ENCODE results near the gene CTF1.

The CTF1 gene

GRCh38 chr16:30912794-30913412, 16.5 kb downstream of the CTF1 start:
- H3K36me3 ChIP-seq, result no peaks in the 10 kb centered on the region
- no peak overlapping the region for H3K9ac ChIP-seq
- TF ChIP-seq Cebpa-rat (IDR thresholded peaks at IDR 0.05), result no peak
- H3K4me3 ChIP-seq, result no peak overlapping the region
- H3K9me3 ChIP-seq (replicated peaks in 1 of 11), result no peaks in the 10 kb centered on the region
- H3K27ac ChIP-seq, result no peak overlapping the region
- H3K4me2 ChIP-seq, result no peak overlapping the region
- H4K20me1 ChIP-seq, result no peaks in the 10 kb centered on the region
- peaks cover 0 to 40% (median 27%) of the 10 kb centered on the region in 10 experiments; a peak in 16 of 20 replicates for H3K4me1 ChIP-seq
- no peaks in the 10 kb centered on the region for H3K27me3 ChIP-seq

GRCh38 chr16:30914830-30915229, 18.4 kb downstream of the CTF1 start:
- Histone ChIP-seq H3K27ac (no peak overlapping the region), H3K36me3 (no peaks in the 10 kb centered on the region), H3K4me2 (peak overlapping the region in 8 of 11 experiments; percentile 28 to 62 (median 44); a peak in 16 of 22 replicates), H3K9ac (peak overlapping the region in 1 of 11 experiments; percentile 29; a peak in 1 of 22 replicates), H3K9me3 (replicated peaks in 1 of 11) (no peaks in the 10 kb centered on the region; a peak in 1 of 22 replicates), H3K4me1 (peaks cover 6 to 48% (median 39%) of the 10 kb centered on the region in 10 experiments; a peak in 19 of 20 replicates), H3K4me3 (no peak overlapping the region), H3K27me3 (no peaks in the 10 kb centered on the region), H4K20me1 (no peaks in the 10 kb centered on the region)
- TF ChIP-seq Cebpa-rat (IDR thresholded peaks at IDR 0.05), result no peak

- no peak for TF ChIP-seq Cebpa-rat (IDR thresholded peaks at IDR 0.05)
- no peaks in the 10 kb centered on the region for H3K27me3 ChIP-seq
- peak overlapping the region in 8 of 11 experiments; percentile 1 to 40 (median 31); a peak in 8 of 22 replicates for H3K4me2 ChIP-seq
- H4K20me1 ChIP-seq, result no peaks in the 10 kb centered on the region
- H3K4me1 ChIP-seq, result peaks cover 14 to 63% (median 48%) of the 10 kb centered on the region in 10 experiments
- H3K36me3 ChIP-seq, result no peaks in the 10 kb centered on the region
- H3K27ac ChIP-seq, result no peak overlapping the region
- no peak overlapping the region for H3K9ac ChIP-seq
- H3K4me3 ChIP-seq, result no peak overlapping the region
- H3K9me3 ChIP-seq (replicated peaks in 1 of 11), result no peaks in the 10 kb centered on the region; a peak in 1 of 22 replicates
These were observed 22.2 kb downstream of the CTF1 start for GRCh38 chr16:30918614-30919013.

- H3K36me3 ChIP-seq, result peaks cover 0 to 8% (median 5%) of the 10 kb centered on the region in 11 experiments; a peak in 8 of 22 replicates
- no peak for TF ChIP-seq Cebpa-rat (IDR thresholded peaks at IDR 0.05)
- no peaks in the 10 kb centered on the region; a peak in 1 of 22 replicates for H3K9me3 ChIP-seq (replicated peaks in 1 of 11)
- peak overlapping the region in 5 of 10 experiments; percentile 4 to 92 (median 90); a peak in 4 of 20 replicates for H3K4me3 ChIP-seq
- peak overlapping the region in 9 of 11 experiments; percentile 20 to 94 (median 86); a peak in 15 of 22 replicates for H3K9ac ChIP-seq
- peak overlapping the region in 9 of 11 experiments; percentile 12 to 98 (median 91); a peak in 15 of 22 replicates for H3K27ac ChIP-seq
- H3K4me2 ChIP-seq, result peak overlapping the region; percentile 75 to 93 (median 86)
- peaks cover 28 to 62% (median 48%) of the 10 kb centered on the region in 10 experiments for H3K4me1 ChIP-seq
- H4K20me1 ChIP-seq, result peaks cover 0 to 15% (median 9%) of the 10 kb centered on the region in 11 experiments; a peak in 16 of 22 replicates
- no peaks in the 10 kb centered on the region for H3K27me3 ChIP-seq
These were observed 24.5 kb downstream of the CTF1 start for GRCh38 chr16:30920891-30921290.

GRCh38 chr16:30921459-30921747, 25.0 kb downstream of the CTF1 start:
- peaks cover 0 to 13% (median 7%) of the 10 kb centered on the region in 11 experiments; a peak in 12 of 22 replicates for H3K36me3 ChIP-seq
- TF ChIP-seq Cebpa-rat (IDR thresholded peaks at IDR 0.05), result no peak
- H3K4me2 ChIP-seq, result peak overlapping the region; percentile 75 to 93 (median 86)
- H3K9ac ChIP-seq, result peak overlapping the region; percentile 20 to 94 (median 86); a peak in 19 of 22 replicates
- H3K27ac ChIP-seq, result peak overlapping the region; percentile 61 to 98 (median 92); a peak in 19 of 22 replicates
- H3K9me3 ChIP-seq (replicated peaks in 1 of 11), result no peaks in the 10 kb centered on the region; a peak in 1 of 22 replicates
- H4K20me1 ChIP-seq, result peaks cover 0 to 20% (median 14%) of the 10 kb centered on the region in 11 experiments; a peak in 16 of 22 replicates
- peaks cover 33 to 67% (median 54%) of the 10 kb centered on the region in 10 experiments for H3K4me1 ChIP-seq
- peak overlapping the region; percentile 74 to 92 (median 86); a peak in 15 of 20 replicates for H3K4me3 ChIP-seq
- H3K27me3 ChIP-seq, result no peaks in the 10 kb centered on the region

DNA sequence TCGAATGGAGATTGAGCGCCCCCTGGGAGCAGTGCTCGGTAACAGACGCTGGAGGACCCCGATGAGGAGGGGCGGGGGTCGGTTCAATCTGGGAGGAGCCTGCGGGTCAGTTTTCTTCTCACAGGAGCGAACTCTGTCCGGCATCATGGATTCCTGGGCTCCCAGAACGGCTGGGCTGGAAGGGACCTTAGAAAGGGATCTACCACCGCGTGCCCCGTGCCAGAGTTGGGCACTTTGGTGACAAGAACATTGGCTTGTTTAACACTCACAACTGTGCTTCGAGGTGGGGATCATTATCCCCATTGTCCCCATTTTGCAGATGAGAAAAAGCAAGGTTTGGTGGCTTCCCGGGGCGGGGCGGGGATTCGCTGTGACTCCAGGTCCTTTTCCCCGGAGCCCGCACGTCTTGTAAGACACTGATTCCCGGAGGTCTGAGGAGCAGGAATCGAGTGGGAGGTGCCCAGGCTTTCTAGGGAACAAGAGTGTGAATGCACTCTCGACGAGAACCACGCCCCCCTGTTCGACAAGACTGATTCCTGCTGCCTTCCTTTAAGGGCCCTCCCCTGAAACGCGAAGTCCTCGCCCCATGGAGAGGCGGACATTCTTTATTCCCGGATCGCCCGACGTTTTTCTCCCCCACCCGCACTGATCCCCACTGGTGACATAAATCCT, 25.5 kb downstream of the CTF1 start:
- Histone ChIP-seq H3K4me3 (peak overlapping the region; percentile 74 to 92 (median 86)), H4K20me1 (peaks cover 0 to 25% (median 19%) of the 10 kb centered on the region in 11 experiments; a peak in 18 of 22 replicates), H3K27ac (peak overlapping the region; percentile 61 to 98 (median 92)), H3K27me3 (no peaks in the 10 kb centered on the region), H3K9me3 (replicated peaks in 1 of 11) (no peaks in the 10 kb centered on the region; a peak in 1 of 22 replicates), H3K36me3 (peaks cover 0 to 18% (median 10%) of the 10 kb centered on the region in 11 experiments; a peak in 18 of 22 replicates), H3K9ac (peak overlapping the region; percentile 74 to 95 (median 89)), H3K4me1 (peaks cover 38 to 71% (median 58%) of the 10 kb centered on the region in 10 experiments), H3K4me2 (peak overlapping the region; percentile 75 to 93 (median 86))
- no peak for TF ChIP-seq Cebpa-rat (IDR thresholded peaks at IDR 0.05)

- Histone ChIP-seq H3K4me3 (peak overlapping the region; percentile 74 to 92 (median 86)), H4K20me1 (peaks cover 0 to 31% (median 25%) of the 10 kb centered on the region in 11 experiments; a peak in 18 of 22 replicates), H3K36me3 (peaks cover 2 to 24% (median 16%) of the 10 kb centered on the region in 11 experiments; a peak in 20 of 22 replicates), H3K27me3 (no peaks in the 10 kb centered on the region), H3K9ac (peak overlapping the region; percentile 86 to 97 (median 92)), H3K9me3 (replicated peaks in 1 of 11) (no peaks in the 10 kb centered on the region; a peak in 1 of 22 replicates), H3K4me2 (peak overlapping the region; percentile 75 to 93 (median 86)), H3K4me1 (peaks cover 44 to 77% (median 64%) of the 10 kb centered on the region in 10 experiments), H3K27ac (peak overlapping the region; percentile 86 to 98 (median 94))
- peak in 1 of 11 experiments; percentile 46; a peak in 1 of 22 replicates for TF ChIP-seq Cebpa-rat (IDR thresholded peaks at IDR 0.05)
These were observed 26.1 kb downstream of the CTF1 start for GRCh38 chr16:30922420-30922959.

GRCh38 chr16:30922960-30923535, 26.6 kb downstream of the CTF1 start:
- H3K4me3 ChIP-seq, result peak overlapping the region; percentile 74 to 92 (median 88)
- peak overlapping the region; percentile 86 to 98 (median 94) for H3K27ac ChIP-seq
- H3K4me1 ChIP-seq, result peaks cover 45 to 77% (median 68%) of the 10 kb centered on the region in 10 experiments
- no peaks in the 10 kb centered on the region; a peak in 1 of 22 replicates for H3K9me3 ChIP-seq (replicated peaks in 1 of 11)
- H3K36me3 ChIP-seq, result peaks cover 7 to 29% (median 21%) of the 10 kb centered on the region in 11 experiments; a peak in 20 of 22 replicates
- TF ChIP-seq Cebpa-rat (IDR thresholded peaks at IDR 0.05), result no peak
- H3K9ac ChIP-seq, result peak overlapping the region; percentile 87 to 97 (median 92)
- H3K27me3 ChIP-seq, result no peaks in the 10 kb centered on the region
- peaks cover 0 to 37% (median 29%) of the 10 kb centered on the region in 11 experiments; a peak in 18 of 22 replicates for H4K20me1 ChIP-seq
- H3K4me2 ChIP-seq, result peak overlapping the region; percentile 20 to 66 (median 56); a peak in 17 of 22 replicates

Data from BLaER1 treated with 17β-estradiol and CSF1 and Interleukin-3, amounts not matched to agents 10 nM and 100 nM (cell line).